Myocyte (in vitro differentiated cells): ENCODE data around the gene CCR8. TPM values are rescaled to one million over a fixed set of nuclear protein-coding genes. Genes with fewer than 3 reads are reported as not detected.

Experiments
- DNase-seq: peaks from one replicate; pipeline ENCODE4 v3.0.0-alpha.2; 2012; ENCODE audit warnings: low read depth
- polyA plus RNA-seq: library from polyadenylated mRNA; unstranded; fragments of >200 nt; gene quantifications from one replicate; pipeline ENCODE4 v1.2.1, GENCODE V29; 2012; ENCODE audit warnings: missing spikeins
- total RNA-seq: library from RNA; depleted of rRNA; stranded (reverse); fragments of >200 nt; gene quantifications from 2 replicates; pipeline ENCODE4 v1.2.3, GENCODE V29; 2014

Gene CCR8, protein sequence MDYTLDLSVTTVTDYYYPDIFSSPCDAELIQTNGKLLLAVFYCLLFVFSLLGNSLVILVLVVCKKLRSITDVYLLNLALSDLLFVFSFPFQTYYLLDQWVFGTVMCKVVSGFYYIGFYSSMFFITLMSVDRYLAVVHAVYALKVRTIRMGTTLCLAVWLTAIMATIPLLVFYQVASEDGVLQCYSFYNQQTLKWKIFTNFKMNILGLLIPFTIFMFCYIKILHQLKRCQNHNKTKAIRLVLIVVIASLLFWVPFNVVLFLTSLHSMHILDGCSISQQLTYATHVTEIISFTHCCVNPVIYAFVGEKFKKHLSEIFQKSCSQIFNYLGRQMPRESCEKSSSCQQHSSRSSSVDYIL
- total RNA-seq = not detected in 2 replicates
- not detected for polyA plus RNA-seq

DNA sequence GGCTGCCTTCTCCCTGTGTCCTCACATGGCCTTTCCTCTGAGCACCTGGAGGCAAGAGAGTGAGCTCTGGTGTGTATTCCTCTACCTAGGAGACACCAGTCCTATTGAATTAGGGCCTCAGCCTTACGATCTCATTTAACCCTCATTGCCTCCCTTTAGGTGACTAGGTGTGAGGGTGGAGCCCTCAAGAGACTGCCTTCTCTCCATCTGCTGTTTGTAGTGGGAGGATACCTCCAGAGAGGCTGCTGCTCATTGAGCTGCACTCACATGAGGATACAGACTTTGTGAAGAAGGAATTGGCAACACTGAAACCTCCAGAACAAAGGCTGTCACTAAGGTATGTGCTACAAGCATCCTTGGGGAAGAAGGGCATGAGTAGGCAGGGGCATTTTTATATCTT, at the start of gene CCR8:
Gene CCR8 (plus strand): TSS at position 217 of the 400 bp plus-strand sequence. CDS start 2,623 bp downstream, outside the sequence.
- DNase-seq = no peak

DNA sequence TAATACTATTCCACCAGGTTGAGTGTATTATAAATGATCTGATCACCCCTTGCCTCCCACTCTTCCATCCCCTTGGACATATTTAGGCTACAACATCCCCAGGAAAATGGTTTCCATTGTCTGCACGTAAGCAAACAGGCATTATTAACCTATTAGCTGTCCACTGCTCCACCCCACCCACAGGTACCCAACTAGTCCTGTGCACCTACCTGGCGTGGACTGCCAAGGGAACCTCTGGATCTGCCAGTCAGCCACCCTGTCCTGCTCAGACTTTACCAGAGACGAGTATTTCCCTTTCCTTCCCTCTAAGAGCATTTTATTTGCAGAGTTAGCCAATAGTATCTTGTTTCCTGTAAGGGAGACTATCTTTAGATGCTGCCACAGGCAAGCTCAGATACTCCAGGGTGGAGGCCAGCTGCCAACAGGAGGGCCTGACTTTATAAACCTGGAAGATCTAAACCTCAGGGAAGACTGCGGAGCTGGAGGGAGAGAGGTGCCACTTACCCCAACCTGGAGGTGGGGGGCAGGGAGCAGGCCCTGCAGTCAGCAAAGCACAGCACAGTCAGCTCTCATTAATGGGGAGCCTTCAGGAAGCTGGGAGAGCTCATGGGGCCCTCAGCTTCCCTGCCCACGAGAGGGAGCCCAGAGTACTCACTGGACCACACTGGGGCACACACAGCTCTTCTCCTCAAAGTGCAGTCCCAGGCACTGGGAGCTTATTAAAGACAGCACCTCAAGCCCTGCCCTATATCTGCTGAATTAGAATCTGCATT, 49.6 kb upstream of the CCR8 start, which contains the start of gene CX3CR1:
Gene CX3CR1 (minus strand): TSS at position 292 of the 773 bp plus-strand sequence. CDS start 13,527 bp downstream, outside the sequence.
- DNase-seq = no peak

DNA sequence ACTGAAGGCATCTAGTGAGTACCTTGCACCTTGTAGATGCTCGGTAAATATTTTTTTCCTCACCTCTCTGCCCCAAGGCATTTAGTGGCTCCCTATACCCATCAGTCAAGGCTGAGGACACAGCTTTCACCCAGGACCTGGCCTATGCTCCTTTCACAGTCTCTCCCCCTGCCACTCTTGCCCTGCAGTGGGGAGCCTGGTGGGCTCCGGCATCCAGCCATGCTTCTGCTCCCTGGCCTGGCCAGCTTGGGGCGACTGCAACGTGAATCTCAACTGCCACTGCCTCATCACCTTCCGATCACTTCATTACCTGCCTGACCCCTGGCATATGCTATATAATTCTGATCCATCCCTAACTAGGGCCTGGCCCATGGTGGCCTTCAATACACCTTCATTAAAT, 48.9 kb upstream of the CCR8 start:
- DNase-seq = no peak

DNA sequence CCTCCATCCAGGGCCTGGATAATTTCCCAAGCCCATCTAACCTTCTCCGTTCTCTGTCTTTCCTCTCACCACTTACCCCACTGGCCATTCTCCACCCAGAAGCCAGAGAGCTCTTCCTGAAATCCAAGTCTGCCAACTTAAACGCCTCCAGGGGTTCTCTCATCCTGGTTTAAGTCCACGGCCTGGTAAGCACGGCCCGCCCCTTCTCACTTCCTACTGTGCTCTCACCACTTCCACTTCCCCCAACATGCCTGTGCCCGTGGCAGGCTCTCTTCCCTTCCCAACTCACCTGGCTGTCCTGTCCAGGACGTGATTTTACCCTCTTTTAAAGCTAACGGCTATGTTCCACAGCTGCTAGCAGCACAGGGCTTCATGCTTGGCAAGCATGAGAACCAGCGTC, 48.0 kb upstream of the CCR8 start:
- DNase-seq = no peak

DNA sequence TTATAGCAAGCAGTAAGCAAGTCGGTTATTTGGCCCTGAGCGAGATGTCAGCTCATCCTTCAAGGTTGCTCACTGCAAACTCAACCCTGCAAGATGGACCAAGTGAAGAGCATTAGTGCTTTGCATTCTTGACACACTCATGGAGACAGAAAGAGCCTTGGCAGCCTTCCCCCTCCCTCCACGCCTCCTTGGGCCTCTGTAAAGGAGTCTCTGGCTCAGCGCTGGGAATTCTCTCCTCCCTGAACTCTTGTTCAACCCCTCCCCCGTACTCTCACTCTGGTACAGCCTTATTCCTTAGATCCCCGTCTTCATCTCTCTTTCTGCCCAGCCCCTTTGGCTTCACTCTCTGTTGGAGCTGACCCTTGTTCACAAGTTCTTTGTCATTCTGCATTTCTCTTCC, 47.5 kb upstream of the CCR8 start:
- no peak for DNase-seq

DNA sequence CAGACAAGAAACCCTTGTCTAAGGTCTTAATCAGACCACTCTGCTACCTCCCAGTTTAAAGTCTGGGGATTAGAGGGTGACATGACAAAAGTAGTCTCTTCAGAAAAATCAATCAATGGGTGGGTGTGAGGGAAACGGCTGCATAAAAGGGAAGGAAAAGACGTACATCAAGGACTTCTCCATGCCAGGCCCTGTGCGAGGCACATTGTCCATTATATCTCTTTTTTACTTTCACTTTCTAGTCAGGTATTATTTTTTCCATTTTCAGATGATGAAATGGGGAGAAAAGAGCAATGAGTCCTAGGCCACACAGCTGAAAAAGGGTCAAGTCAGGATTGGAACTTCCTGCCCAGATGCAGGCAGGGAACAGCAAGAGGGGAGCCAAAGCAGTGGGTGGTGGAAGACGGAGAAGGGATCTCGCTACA, 45.0 kb upstream of the CCR8 start:
- no peak for DNase-seq

DNA sequence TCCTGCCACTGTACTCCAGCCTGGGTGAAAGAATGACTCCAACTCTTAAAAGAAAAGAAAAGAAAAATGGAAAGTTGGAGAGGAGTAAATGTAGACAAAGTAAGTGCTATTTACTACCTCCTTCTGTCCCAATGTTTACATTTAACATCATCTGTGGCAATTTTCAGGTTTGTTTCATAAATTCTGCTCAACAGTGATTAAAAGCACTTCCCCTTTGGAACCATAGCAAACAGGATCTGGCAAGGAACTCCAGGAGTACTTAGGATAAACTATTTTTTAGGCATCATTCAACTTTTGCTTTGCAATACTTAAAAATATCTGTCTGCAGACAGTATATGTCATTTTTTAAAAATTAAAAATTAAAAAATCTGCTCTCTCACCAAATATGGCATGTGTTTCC, 44.2 kb upstream of the CCR8 start:
- no peak for DNase-seq

DNA sequence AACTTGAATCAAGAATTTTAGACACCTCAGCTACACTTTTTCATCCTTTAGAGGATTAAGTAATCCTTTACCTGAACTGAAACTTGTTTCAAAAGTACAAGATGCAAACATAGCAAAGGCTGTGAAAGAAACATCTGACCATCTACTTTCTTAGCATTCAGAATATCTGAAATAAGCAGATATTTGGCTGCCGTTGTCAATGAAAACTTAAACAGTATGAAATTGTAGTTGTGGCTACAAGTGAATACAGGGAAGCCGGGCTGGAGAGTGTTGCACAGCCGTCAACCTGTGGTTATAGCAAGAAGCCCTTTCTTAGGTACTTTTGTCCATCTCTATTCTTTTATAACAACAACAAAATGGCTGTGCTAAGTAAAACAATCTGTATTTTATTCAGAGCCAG, 42.7 kb upstream of the CCR8 start:
- no peak for DNase-seq

DNA sequence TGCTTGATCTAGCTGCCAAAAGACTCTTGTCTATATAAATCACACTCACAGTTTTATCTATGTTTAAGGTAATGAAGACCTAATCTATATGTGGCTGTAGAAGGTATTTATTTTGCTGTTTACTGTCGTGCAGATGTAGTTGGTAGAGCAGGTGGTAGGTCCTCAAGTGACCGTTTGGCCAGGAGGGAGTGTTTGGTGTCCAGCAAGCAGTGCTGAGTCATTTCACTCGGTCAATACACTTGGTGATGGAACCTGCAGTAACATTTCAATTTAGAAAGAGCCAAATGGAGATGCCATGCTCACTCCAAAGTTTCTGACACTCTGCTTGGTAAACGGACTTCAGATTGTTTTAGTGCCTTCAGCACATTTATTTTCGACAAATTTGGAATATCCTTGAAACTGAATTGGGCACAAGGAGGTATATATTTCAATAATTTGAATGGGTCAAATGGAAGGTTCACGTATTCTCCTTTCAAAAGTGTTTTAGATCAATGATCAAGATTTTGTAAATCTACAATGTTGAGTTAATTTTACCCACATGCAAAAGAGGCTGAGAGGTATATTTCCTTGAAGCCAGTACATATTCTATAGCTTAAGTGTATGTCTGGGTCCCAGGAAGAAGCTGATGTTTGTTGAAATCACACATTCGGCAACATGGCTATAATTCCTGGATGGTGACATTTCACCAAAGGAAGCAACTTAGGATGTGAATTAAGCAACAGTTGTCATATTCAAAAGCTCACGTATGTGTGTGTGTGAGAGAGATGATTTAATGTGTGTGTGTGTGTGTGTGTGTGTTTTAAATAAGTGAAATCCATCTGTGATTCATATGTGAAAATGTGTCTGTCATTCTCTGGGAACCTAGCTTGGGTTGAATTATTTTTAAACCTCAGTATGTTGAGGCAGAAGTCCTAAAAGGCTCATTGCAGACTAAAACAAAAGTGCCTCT, 42.0 kb upstream of the CCR8 start:
- DNase-seq = peak; percentile 50

DNA sequence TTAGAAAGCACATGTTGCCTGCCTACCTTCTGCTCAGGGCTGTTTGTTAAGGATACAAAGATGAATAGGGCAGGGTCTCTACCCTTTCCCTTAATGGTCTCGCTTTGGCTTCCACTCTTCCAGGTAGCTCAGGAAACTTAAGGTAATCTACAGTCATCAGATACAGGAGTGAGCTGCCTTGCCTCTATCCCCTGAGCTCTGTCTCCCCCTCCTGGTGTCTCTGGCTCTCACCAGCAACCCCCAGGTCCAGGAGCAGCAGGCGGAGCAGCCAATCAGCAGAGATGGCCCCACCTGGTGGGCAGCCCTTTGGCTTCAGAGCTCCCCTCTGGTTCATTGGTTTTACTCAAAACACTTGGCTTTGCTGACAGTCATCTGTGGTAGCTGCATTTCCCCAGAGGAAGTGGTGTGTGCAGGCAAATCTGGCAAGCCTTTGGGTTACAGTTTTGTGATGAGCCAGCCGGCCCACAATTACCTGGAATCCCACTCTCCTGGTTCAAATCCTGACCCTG, 41.2 kb upstream of the CCR8 start:
- peak; percentile 78 for DNase-seq

DNA sequence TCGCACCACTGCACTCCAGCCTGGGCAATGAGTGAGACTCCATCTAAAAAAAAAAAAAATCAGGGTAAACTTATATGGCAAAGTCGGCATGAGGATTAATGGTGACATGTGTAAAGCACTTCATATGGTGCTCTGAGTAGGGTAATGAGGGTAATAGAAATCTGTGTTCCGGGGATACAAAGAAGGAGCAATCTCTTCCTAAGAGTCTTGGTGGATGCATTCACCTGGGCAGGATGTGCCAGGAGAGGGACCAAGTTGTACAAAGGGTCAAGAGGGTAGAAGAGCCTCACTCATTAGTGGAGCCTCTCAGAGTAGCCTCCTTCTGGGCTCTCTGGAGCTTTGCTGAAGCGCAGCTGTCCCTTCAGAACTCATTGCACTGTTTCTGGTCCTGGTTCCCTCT, 40.4 kb upstream of the CCR8 start:
- DNase-seq = no peak

DNA sequence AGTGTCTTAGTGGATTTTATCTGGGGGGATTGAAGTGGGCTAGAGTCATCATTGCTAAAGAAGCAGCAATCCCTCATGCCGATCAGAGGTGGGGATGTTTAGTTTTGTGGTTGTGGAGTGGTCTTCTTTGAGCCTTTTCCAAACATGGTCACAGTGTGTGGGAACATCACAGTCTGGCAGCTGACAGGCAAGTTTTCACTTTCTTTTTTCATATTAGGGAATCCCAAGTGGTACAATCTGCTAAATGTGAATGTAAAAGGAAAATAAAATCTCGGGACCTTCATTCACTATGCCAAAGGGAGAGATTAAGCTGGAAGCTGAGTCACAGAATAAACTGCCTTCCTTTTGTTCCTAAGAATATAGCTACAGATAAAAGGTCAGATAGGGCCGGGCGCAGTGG, 39.3 kb upstream of the CCR8 start:
- no peak for DNase-seq

DNA sequence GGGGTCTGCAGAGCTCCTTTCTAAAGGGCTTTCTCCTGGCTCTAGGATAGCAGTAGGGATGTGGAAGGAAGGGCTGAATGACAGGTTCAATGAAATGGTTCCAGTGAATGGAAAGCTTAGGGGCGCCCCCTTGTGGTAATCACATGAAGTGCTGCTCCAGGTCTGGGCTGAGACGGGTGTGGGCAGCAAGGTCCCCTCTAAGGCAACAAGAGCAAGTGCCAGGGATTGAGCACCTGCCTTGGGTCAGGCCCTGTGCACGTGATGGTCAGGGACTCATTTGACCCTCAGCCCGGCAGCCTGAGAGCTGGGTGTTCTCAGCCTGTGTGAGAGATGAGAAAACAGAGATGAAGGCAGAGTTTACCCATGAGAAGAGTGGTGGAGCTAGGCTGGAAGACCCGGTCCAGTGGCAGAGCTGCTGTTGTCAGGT, 37.6 kb upstream of the CCR8 start:
- peak; percentile 67 for DNase-seq

DNA sequence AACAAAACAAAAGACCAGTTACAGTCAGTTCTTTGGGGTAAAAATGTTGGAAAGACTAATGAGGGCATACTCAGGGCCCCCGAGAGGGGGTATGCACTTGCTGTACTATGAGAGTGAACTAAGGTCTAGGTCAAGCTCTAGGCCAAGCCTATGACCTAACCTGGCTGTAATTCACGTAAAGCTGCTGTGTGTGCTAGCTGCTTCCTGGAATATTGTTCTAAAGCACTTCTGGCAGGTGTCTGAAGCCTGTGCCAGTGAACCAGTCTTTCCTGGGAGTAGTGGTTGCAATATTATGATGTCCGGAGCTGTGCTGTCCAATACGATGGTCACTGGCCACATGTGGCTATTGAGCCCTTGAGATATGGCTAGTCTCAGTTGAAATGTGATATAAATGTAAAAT, 36.5 kb upstream of the CCR8 start:
- no peak for DNase-seq

DNA sequence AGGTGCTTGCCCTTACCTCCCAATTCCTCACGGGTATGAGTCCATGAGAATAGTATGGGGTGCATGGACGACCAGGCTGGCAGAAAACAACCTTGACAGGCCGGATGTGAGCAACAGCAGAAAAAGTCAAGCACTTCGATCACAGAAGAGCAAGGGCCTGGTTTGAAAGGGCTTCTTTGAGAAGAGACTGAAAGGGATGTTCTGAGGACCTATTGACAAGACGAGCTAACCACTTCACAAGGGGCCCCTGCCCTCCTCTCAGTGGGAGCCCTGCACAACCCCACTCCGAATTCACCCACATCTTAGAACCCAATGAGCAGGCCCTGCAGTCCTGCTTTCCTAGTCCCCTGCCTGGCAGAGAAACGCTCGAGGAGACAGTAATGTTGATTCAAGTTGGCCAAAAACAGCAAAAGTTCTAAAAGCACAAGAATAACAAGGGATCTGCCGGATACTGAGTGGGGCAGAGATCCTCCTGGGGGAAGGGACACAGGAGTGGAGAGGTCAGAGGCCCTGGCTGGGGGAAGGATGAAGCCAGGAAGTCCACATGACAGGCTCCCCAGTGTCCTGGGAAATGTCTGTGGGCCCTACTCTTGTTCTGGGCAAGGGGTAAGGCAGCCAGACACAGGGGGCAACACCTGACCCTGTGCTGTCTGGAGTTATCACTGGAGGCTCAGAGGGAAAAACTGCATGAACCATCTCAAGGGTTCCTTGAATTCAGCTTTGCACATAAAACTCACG, 34.9 kb upstream of the CCR8 start:
- no peak for DNase-seq

DNA sequence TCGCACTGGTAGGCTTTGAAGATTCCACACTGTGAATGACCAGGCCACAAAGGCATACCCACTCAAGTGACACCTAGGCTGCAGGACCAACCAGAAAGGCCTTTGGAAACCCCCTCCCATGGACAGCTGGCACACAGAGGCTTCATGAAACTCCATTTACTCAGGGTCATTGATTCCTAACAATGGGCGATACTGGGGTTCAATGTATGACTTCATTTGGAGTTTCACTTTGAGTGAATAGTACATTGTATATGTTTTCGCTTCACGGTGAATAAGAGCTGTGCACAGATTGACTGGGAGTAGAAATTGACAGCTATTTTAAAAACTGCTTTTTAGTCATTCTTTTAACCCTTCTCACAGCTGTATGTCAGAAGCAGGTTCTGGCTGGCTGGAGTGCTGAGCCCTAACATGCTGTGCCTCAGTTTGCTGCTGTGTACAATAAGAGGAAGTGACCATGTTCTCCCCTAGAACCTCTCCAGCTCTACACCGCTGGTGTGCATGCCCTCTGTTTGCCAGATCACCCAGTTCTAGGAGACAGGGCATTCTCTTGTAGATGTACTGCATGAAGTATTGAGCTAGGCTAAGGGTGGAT, 34.2 kb upstream of the CCR8 start:
- no peak for DNase-seq

DNA sequence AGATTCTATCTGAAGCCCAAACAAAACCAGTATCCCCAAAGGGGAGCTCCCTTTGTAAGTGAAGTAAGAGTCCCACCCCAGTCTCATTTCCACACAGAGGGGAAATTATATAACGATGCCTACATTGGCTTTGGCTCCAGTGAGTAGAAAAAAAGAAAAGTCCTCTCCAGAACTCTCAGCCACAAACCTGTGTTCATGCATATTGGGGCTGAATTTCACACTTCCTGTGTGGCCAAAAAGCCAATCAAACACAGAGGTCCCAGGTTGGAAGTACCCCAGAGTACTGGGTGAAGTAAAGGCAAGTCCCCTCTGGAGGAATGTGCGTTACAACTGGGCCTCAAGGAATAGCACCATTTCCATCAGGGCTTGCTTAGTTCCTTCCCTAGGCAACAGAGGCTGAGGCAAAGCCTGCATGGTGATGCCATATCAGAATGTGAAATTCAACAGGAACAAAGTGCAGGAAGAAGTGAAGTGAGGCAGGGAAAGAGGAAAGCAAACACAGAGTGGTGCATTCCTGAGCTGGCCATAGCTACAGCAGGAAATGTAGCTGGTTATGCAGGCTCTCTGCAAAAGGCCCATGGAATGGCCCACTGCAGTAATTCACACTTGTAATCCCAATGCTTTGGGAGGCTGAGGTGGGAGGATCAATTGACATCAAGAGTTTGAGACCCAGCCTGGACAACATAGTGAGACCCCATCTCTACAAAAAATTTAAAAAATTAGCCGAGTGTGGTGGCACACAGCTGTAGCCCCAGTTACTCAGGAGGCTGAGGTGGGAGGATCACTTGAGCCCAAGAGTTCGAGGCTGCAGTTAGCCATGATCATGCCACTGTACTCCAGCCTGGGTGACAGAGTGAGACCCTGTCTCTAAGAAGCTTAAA, 33.1 kb upstream of the CCR8 start:
- DNase-seq = no peak

DNA sequence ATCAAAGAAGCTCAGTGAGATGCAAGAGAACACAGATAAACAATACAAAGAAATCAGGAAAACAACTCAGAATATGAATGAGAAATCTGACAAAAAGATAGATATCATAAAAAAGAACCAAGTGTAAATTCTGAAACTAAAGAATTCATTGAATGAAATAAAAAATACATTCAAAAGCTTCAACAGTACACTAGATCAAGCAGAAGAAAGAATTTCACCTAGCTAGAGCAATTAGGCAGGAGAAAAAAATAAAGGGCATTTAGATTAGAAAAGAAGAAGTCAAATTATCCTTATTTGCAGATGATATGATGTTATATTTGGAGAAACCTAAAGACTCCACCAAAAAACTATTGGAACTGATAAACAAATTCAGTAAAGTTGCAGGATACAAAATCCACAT, 30.2 kb upstream of the CCR8 start:
- no peak for DNase-seq

DNA sequence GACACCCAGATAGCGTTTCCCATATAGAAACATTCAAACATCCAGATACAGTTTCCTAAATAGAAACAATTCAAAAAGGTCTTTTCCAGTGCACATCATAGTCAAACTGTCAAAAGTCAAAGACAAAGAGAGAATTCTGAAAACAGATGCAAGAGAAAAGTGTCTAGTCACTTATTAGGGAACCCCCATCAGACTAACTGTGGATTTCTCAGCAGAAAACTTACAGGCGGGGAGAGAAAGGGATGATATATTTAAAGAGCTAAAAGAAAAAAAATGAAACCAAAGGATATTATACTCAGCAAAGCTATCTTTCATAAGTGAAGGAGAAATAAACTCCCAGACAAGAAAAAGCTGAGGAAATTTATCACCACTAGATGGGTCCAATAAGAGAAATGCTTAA, 27.3 kb upstream of the CCR8 start:
- no peak for DNase-seq
